Right lobe of liver (tissue), 6 donors: ENCODE measurements around the gene POLR2J. TPM values are rescaled to one million over a fixed set of nuclear protein-coding genes. Genes with fewer than 3 reads are reported as not detected.
A peak's percentile ranks its signal among the peaks of the same experiment; 100 is the strongest.

Experiments used
- ATAC-seq, 4 donors: fragments of 200-7000 bp; cut with Tn5 transposase; one replicate each; pipeline ENCODE4 v1.9.1; 2020; ENCODE audit warnings: mild to moderate bottlenecking in 4 of 4, moderate library complexity in 4 of 4
- DNase-seq, 3 donors: peaks; one replicate each; pipeline ENCODE4 v3.0.0-alpha.2; 2020
- H3K27ac ChIP-seq, 3 donors: fragments of 200-600 bp; one replicate each; pipeline ENCODE4 v1.8.0; 2022
- H3K27me3 ChIP-seq, 2 donors: fragments of 200-600 bp; one replicate each; pipeline ENCODE4 v1.8.0; 2022
- H3K36me3 ChIP-seq, 4 donors: fragments of 200-600 bp; sonication (generic) in 1 of 4; one replicate each; pipeline versions ENCODE4 v1.5.1 to v1.8.0; 2017 to 2022; ENCODE audit warnings: control low read depth in 1 of 4
- H3K4me1 ChIP-seq, 4 donors: fragments of 200-600 bp; sonication (generic) in 1 of 4; one replicate each; pipeline versions ENCODE4 v1.5.1 to v1.8.0; 2017 to 2022; ENCODE audit warnings: control low read depth in 1 of 4
- H3K4me3 ChIP-seq, 3 donors: fragments of 200-600 bp; one replicate each; pipeline ENCODE4 v1.8.0; 2022
- H3K9me3 ChIP-seq, 4 donors: fragments of 200-600 bp; sonication (generic) in 1 of 4; one replicate each; pipeline versions ENCODE4 v1.5.1 to v1.8.0; 2017 to 2022; ENCODE audit warnings: control low read depth in 1 of 4
- POLR2A ChIP-seq: fragments of 450-650 bp; IDR thresholded peaks from one replicate; pipeline ENCODE4 v1.6.1; 2017; ENCODE audit warnings: antibody characterized with exemption, mild to moderate bottlenecking
- WGBS: methylation state at CpG from one replicate; pipeline ENCODE4 v1.1.6; 2018; ENCODE audit warnings: low coverage, low lambda C conversion rate; ENCODE audit not compliant: insufficient coverage; ENCODE audit errors: missing lambda C conversion rate; 5-methylcytosine and 5-hydroxymethylcytosine counted together
- intact Hi-C, 2 donors: fragments of 100-400 bp; cut with DNase I; formaldehyde crosslinking; loops; one replicate each; pipeline versions ENCODE4 v1.11.2 to v1.14.1; 2022
- total RNA-seq, 6 experiments: library from RNA; depleted of rRNA in 2 of 6; stranded (reverse); fragments of >200 nt in 2 of 6; fragmentation: NEBNext Ultra II Directional in 3 of 6; extraction: Animal tissue kit (Norgen Biotek cat#: 25700) in 3 of 6; gene quantifications; one replicate each; pipeline versions ENCODE4 v1.1.0 to v1.2.4, GENCODE V29; 2016 to 2023
- TF ChIP-seq, protein P1 (sequence below), 4 donors: fragments of 200-600 bp in 3 of 4; fragments of 450-650 bp in 1 of 4; IDR thresholded peaks; one replicate each; pipeline versions ENCODE4 v1.5.1 to v1.8.0; 2016 to 2022; ENCODE audit warnings: antibody characterized with exemption in 4 of 4, mild to moderate bottlenecking in 2 of 4
- donor health status: DM: no; HTN: yes; CAD: no.
- donor health status: DM: no; HTN: no; CAD: no.
- donor health status: DM: no; HTN: no; CAD: no.
- donor health status: DM: no; HTN: yes; CAD: no.
- donor health status: DM: no; HTN: yes; CAD: no.

POLR2J gene
- total RNA-seq, 6 experiments from 2014 or later = 18.8 to 27.1 (median 20.3) TPM

DNA sequence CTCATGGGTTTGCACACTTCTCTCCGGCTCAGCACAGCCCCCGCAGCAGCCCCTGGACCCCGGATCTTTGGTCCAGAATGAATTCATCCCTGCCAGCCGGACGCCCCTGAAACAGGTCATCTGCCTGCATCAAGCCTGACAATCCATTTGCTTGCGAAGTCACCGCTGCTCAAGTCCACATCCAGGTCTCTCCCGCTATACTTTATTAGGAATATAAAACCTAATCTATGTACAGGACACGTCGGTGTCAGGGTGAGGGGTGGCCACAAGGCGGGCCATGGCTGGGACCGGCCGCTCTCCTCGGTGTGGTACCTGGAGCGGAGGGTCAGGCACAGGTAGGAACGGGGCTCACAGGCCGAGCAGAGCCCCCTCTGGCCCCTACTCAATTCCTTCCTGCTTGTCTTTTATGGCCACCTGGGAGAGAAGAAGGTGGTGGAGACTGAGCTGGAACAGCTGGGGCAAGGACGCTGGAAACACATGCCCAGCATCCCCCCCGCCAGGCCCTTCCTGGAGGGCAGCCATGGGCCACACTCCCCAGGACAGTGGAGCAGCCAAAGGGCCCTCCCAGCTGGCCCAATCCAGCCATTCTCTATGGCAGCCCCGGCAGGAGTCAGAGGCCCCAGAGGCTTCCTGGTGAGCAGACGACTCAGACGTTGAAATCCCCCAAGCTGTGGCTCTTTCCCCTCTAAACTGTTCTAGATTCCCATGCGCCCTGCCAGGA lies 5.3 kb downstream of the POLR2J start:
- no peak for TF ChIP-seq POLR2A
- TF ChIP-seq, protein P1, sequence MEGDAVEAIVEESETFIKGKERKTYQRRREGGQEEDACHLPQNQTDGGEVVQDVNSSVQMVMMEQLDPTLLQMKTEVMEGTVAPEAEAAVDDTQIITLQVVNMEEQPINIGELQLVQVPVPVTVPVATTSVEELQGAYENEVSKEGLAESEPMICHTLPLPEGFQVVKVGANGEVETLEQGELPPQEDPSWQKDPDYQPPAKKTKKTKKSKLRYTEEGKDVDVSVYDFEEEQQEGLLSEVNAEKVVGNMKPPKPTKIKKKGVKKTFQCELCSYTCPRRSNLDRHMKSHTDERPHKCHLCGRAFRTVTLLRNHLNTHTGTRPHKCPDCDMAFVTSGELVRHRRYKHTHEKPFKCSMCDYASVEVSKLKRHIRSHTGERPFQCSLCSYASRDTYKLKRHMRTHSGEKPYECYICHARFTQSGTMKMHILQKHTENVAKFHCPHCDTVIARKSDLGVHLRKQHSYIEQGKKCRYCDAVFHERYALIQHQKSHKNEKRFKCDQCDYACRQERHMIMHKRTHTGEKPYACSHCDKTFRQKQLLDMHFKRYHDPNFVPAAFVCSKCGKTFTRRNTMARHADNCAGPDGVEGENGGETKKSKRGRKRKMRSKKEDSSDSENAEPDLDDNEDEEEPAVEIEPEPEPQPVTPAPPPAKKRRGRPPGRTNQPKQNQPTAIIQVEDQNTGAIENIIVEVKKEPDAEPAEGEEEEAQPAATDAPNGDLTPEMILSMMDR (IDR thresholded peaks at IDR 0.05) = no peak
- WGBS = 78% methylated on average over 11 of the region's 23 CpGs
- Histone ChIP-seq H3K9me3 (no peaks in the 10 kb centered on the region), H3K27me3 (no peaks in the 10 kb centered on the region), H3K4me1 (peaks cover 0 to 27% (median 10%) of the 10 kb centered on the region in 4 donors), H3K27ac (no peak overlapping the region), H3K4me3 (no peak overlapping the region), H3K36me3 (peaks cover 0 to 12% (median 1%) of the 10 kb centered on the region in 4 donors)
- intact Hi-C loops = no loop called here
- ATAC-seq (no peak), DNase-seq (peak; percentile 13 to 49 (median 42))

DNA sequence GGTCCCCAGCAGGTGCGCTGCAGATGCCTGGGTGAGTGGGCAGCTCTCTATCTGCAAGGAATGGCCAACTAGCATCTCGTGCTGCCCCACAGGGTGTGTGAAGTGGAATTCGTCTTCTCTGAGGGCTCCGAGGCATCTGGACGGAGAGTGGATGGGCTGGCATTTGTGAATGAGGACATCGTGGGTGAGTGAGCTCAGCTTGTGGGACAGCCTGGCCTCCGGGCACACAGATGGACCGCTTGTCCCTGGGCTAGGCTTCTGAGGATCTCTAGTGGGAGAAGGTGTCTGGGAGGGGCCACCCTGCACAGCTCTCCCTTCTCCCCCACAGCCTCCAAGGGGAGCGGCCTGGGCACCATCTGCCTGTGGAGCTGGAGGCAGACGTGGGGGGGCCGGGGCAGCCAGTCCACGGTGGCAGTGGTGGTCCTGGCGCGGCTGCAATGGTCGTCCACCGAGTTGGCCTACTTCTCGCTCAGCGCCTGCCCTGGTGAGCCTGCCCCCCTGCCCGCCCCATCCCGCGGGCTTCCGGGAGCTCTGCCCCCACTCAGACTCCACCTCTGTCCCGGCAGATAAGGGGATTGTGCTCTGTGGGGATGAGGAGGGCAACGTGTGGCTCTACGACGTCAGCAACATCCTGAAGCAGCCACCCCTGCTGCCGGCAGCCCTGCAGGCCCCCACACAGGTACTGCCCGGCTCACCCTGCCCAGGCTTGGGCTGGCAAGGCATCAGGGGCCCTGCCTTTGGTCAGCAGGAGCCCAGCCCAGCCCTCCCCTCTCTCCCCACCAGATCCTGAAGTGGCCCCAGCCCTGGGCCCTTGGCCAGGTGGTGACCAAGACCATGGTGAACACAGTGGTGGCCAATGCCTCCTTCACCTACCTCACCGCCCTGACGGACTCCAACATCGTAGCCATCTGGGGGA lies 6.3 kb downstream of the POLR2J start:
- no peak overlapping the region for H3K27ac ChIP-seq
- H3K36me3 ChIP-seq = peaks cover 0 to 12% (median 1%) of the 10 kb centered on the region in 4 donors
- H3K27me3 ChIP-seq = no peaks in the 10 kb centered on the region
- ATAC-seq (no peak), DNase-seq (peak; percentile 22 to 56 (median 47))
- TF ChIP-seq POLR2A = no peak
- TF ChIP-seq, protein P1 (IDR thresholded peaks at IDR 0.05) = no peak
- intact Hi-C loops = no loop called here
- H3K9me3 ChIP-seq = no peaks in the 10 kb centered on the region
- no peak overlapping the region for H3K4me3 ChIP-seq
- WGBS = 100% methylated on average over 3 of the region's 31 CpGs
- H3K4me1 ChIP-seq = peaks cover 0 to 33% (median 10%) of the 10 kb centered on the region in 4 donors

DNA sequence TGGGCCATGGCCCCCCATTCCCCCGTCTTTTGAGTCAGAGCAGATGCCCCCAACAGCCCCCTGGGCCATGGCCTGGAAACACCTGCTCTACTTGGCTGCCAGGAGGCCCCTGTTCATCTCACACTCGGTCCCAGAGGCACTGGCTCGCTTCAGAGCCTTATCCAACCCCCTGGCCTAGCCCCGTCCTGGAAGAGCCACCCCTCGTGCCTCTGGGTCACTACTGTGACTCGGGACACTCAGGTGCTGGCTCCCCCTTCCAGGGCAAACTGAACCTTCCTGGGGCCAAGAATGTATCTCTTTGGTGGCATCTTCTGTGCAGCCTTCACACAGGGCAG lies 7.0 kb downstream of the POLR2J start:
- Histone ChIP-seq H3K27ac (no peak overlapping the region), H3K27me3 (no peaks in the 10 kb centered on the region), H3K4me3 (no peak overlapping the region), H3K4me1 (peaks cover 0 to 35% (median 10%) of the 10 kb centered on the region in 4 donors), H3K36me3 (peaks cover 0 to 12% (median 1%) of the 10 kb centered on the region in 4 donors), H3K9me3 (no peaks in the 10 kb centered on the region)
- WGBS = 85% methylated on average over 6 of the region's 6 CpGs
- DNase-seq = peak in 2 of 3 donors; percentile 16 to 34
- ATAC-seq = no peak
- intact Hi-C loops = no loop called here
- no peak for TF ChIP-seq POLR2A
- TF ChIP-seq, protein P1 (IDR thresholded peaks at IDR 0.05) = no peak

DNA sequence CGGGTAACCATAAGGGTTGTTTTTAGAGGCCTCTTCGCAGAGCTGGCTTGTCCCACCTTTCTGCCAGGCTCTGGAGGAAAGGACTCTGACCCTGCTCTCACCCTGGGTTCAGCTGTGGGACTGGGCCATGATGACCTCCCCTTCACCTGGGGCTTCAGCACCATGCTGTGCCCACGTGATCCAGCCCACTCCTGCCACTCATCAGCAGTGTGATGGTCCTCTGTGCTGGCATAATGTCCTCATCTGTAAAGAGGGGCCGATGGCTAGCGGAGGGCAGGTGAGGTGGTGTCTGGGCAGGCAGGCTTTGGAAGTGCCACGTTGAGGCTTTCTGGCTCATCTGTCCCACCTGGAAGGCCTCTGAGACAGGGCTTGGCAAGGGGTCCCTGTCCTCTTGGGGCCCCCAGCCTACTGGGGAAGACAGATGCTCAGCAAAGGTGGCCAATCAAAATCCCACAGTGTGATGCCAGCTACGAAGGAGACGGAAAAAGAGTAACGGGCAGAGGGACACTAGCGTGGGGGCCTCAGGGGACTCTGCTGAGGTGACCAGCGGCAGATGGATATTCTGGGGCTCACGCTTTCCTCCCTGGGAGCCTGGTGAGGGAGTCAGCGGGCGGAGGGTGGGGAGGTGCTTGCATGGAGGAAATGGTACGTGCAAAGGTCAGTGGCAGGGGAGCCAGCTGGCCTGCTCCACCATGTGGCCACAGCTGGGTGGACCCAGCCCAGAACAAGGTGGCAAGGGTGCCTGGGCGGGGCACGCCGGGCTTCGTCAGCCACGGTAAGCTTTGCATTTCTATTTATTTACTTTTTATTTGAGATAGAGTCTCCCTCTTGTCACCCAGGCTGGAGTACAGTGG lies 8.5 kb downstream of the POLR2J start:
- H3K27me3 ChIP-seq = no peaks in the 10 kb centered on the region
- H3K9me3 ChIP-seq = no peaks in the 10 kb centered on the region
- TF ChIP-seq, protein P1 (IDR thresholded peaks at IDR 0.05) = peak in 1 of 4 donors; percentile 26
- peak; percentile 4 for TF ChIP-seq POLR2A
- DNase-seq (peak; percentile 89 to 95 (median 95)), ATAC-seq (peak; percentile 83 to 86 (median 86))
- H3K36me3 ChIP-seq = peaks cover 0 to 12% (median 1%) of the 10 kb centered on the region in 4 donors
- peak overlapping the region in 2 of 3 donors; percentile 27 to 34 for H3K4me3 ChIP-seq
- intact Hi-C loops = no loop called here
- H3K4me1 ChIP-seq = peaks cover 0 to 35% (median 13%) of the 10 kb centered on the region in 4 donors
- peak overlapping the region in 2 of 3 donors; percentile 80 to 83 for H3K27ac ChIP-seq
- WGBS = 15% methylated on average over 8 of the region's 20 CpGs
